ENCODE measurements around the gene RRP15.

DNA sequence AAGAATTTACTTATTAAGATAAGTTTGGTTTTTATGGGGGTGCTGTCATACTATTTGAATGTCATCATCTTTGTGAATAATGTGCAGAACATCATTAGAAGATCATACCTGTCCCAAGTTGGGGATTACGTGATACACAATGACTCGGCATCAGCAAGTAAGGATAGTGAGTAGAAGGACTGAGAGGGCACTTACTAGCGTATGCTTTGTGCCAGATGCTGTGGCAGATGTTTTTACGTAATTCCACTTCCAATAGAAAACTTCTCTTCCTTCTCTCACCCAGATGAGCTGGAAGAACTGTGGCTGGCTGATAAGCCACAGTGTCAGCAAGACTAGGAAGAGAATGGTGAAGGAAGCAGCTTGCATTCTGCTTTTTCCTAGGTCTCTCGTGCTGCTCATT, 32.0 kb downstream of the RRP15 start:
- TF ChIP-seq POLR2A (IDR thresholded peaks at IDR 0.05) = no peak
- TF ChIP-seq, protein P1, sequence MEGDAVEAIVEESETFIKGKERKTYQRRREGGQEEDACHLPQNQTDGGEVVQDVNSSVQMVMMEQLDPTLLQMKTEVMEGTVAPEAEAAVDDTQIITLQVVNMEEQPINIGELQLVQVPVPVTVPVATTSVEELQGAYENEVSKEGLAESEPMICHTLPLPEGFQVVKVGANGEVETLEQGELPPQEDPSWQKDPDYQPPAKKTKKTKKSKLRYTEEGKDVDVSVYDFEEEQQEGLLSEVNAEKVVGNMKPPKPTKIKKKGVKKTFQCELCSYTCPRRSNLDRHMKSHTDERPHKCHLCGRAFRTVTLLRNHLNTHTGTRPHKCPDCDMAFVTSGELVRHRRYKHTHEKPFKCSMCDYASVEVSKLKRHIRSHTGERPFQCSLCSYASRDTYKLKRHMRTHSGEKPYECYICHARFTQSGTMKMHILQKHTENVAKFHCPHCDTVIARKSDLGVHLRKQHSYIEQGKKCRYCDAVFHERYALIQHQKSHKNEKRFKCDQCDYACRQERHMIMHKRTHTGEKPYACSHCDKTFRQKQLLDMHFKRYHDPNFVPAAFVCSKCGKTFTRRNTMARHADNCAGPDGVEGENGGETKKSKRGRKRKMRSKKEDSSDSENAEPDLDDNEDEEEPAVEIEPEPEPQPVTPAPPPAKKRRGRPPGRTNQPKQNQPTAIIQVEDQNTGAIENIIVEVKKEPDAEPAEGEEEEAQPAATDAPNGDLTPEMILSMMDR (IDR thresholded peaks at IDR 0.05) = no peak
